Subcutaneous adipose tissue (tissue), 4 donors: Measurements from ENCODE around the gene ASB2. TPM values are rescaled to one million over a fixed set of nuclear protein-coding genes. Genes with fewer than 3 reads are reported as not detected.

Source experiments
- CTCF ChIP-seq: fragments of 450-650 bp; IDR thresholded peaks from one replicate; pipeline ENCODE4 v1.5.1; 2016; ENCODE audit warnings: low read depth, mild to moderate bottlenecking, control low read depth, antibody characterized with exemption, moderate library complexity
- total RNA-seq, 4 donors: library from RNA; depleted of rRNA; stranded (reverse); fragments of >200 nt; gene quantifications; one replicate each; pipeline ENCODE4 v1.1.0, GENCODE V29; 2016

ASB2 gene
- total RNA-seq, 4 donors from 2014 or later, result 0.34 TPM; not detected in 3

- no peak for TF ChIP-seq CTCF
These were observed 18.7 kb upstream of the ASB2 start for GRCh38 chr14:93994919-93995682.

GRCh38 chr14:93993382-93993781 is 17.0 kb upstream of the ASB2 start:
- no peak for TF ChIP-seq CTCF

GRCh38 chr14:93991649-93992048 is 15.3 kb upstream of the ASB2 start:
- no peak for TF ChIP-seq CTCF

GRCh38 chr14:93991212-93991611 is 14.8 kb upstream of the ASB2 start:
- no peak for TF ChIP-seq CTCF

GRCh38 chr14:93989939-93990338 is 13.6 kb upstream of the ASB2 start:
- no peak for TF ChIP-seq CTCF

- TF ChIP-seq CTCF, result no peak
These were observed 11.6 kb upstream of the ASB2 start for GRCh38 chr14:93987815-93988476.

- TF ChIP-seq CTCF, result no peak
These were observed 11.0 kb upstream of the ASB2 start for GRCh38 chr14:93987376-93987775.
